Breast epithelium (tissue), 3 donors: ENCODE measurements around the gene CA10.

ENCODE experiments used
- POLR2A ChIP-seq: fragments of 450-650 bp; IDR thresholded peaks from one replicate; pipeline ENCODE4 v1.6.1; 2016; ENCODE audit warnings: antibody characterized with exemption, mild to moderate bottlenecking, moderate library complexity
- POLR2AphosphoS5 ChIP-seq, 3 donors: sonication (generic); formaldehyde crosslinking; IDR thresholded peaks; one replicate each; pipeline ENCODE4 v1.6.1; 2017; ENCODE audit warnings: antibody characterized with exemption in 3 of 3

DNA sequence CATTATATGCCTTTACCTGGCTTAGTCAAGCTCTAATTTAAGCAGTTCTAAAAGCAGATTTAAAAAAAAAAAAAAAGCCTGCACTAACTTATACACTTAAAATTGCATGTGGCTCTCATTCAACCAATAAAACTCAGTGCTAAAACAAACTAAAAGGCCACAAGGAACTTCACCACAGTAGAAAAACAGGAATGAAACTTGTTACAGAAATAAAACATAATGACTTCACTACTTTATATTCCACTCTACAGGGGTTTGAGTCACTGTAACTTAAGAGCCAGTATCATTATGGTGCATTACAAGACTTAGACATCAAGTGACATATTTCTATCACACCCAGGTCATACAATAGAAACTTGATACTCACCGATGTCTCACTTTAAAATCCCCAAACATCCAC lies 11.1 kb downstream of the CA10 start:
- TF ChIP-seq POLR2AphosphoS5 (IDR thresholded peaks at IDR 0.05) = no peak
- no peak for TF ChIP-seq POLR2A
